GM12878 (cell line): ENCODE measurements around the gene MTF2. TPM values are rescaled to one million over a fixed set of nuclear protein-coding genes. Genes with fewer than 3 reads are reported as not detected.

Experiments used
- ATAC-seq: fragments of 200-7000 bp; cut with Tn5 transposase; 3 replicates; pipeline ENCODE4 v1.9.1; 2020; ENCODE audit warnings: mild to moderate bottlenecking, moderate library complexity
- BruUV-seq: library from RNA; stranded (reverse); fragments of 400-500 nt; replicated peaks from 2 replicates; lab custom pipeline; 2021; lab: Mats Ljungman, UMichigan
- CTCF ChIA-PET: fragments of 300-600 bp; sonication (Branson Sonifier 250); formaldehyde crosslinking; extraction: SDS; loops from one replicate; lab custom pipeline; 2021; ENCODE audit warnings: inconsistent platforms; lab: Yijun Ruan, JAX
- POLR2A ChIA-PET: fragments of 350-600 bp; formaldehyde crosslinking; extraction: SDS; loops from one replicate; lab custom pipeline; 2021; ENCODE audit warnings: inconsistent platforms; lab: Charles Lee
- RAD21 ChIA-PET: fragments of 300-600 bp; sonication (Branson Sonifier 250); formaldehyde crosslinking; loops from one replicate; lab custom pipeline; 2023; ENCODE audit warnings: antibody characterized with exemption; ENCODE audit not compliant: unreplicated experiment; lab: Charles Lee
- SMC1A ChIA-PET: fragments of 300-600 bp; sonication (Branson Sonifier 250); formaldehyde crosslinking; loops from one replicate; lab custom pipeline; 2023; ENCODE audit not compliant: unreplicated experiment, uncharacterized antibody; lab: Charles Lee
- DNase-seq: peaks from one replicate; pipeline ENCODE4 v3.0.0-alpha.2; 2011; ENCODE audit warnings: low read depth, low spot score
- FAIRE-seq: peaks from 3 replicates; lab custom pipeline; 2011; peaks lifted over from hg19 to GRCh38; lab: Jason Lieb, UNC
- H2AFZ ChIP-seq: 2 replicates; pipeline ENCODE4 v1.6.0; 2011; ENCODE audit warnings: low read depth, low read length, control low read depth; ENCODE audit not compliant: control insufficient read depth
- H3K27ac ChIP-seq: 2 replicates; pipeline ENCODE4 v1.5.1; 2011; ENCODE audit warnings: control low read depth; ENCODE audit not compliant: control insufficient read depth, insufficient read depth
- H3K27me3 ChIP-seq, 2 experiments: replicated peaks in 1 of 2; 2 replicates each; pipeline versions ENCODE4 v1.6.0 to v1.6.1; 2011; ENCODE audit warnings: low read length in 1 of 2; ENCODE audit not compliant: control insufficient read depth in 2 of 2, insufficient read depth in 2 of 2
- H3K36me3 ChIP-seq, 2 experiments: 2 replicates each; pipeline ENCODE4 v1.5.1; 2011; ENCODE audit warnings: low read length in 1 of 2; ENCODE audit not compliant: control insufficient read depth in 2 of 2, insufficient read depth in 2 of 2
- H3K4me1 ChIP-seq: 2 replicates; pipeline ENCODE4 v1.6.1; 2011; ENCODE audit warnings: mild to moderate bottlenecking, low read length, moderate library complexity, mixed read lengths; ENCODE audit not compliant: control insufficient read depth, insufficient read depth
- H3K4me2 ChIP-seq: 2 replicates; pipeline ENCODE4 v1.6.0; 2011; ENCODE audit warnings: control low read depth; ENCODE audit not compliant: control insufficient read depth, insufficient read depth
- H3K4me3 ChIP-seq: fragments of 200-600 bp; sonication (generic); 2 replicates; pipeline ENCODE4 v1.5.1; 2016
- H3K79me2 ChIP-seq: 2 replicates; pipeline ENCODE4 v1.6.0; 2011; ENCODE audit warnings: low read length; ENCODE audit not compliant: control insufficient read depth, insufficient read depth
- H3K9ac ChIP-seq: 2 replicates; pipeline ENCODE4 v1.8.0; 2011; ENCODE audit warnings: low read length, control low read depth, mixed read lengths; ENCODE audit not compliant: control insufficient read depth, insufficient read depth
- H3K9me3 ChIP-seq: replicated peaks from 3 replicates; pipeline ENCODE4 v1.5.1; 2011; ENCODE audit warnings: mild to moderate bottlenecking, low read length; ENCODE audit not compliant: control insufficient read depth, insufficient read depth
- H4K20me1 ChIP-seq: 2 replicates; pipeline ENCODE4 v1.6.0; 2011; ENCODE audit not compliant: control insufficient read depth, insufficient read depth
- CHD4 ChIP-seq: fragments of 200-600 bp; sonication (generic); IDR thresholded peaks from 2 replicates; pipeline ENCODE4 v1.6.1; 2016; ENCODE audit warnings: mild to moderate bottlenecking
- CTCF ChIP-seq, 3 experiments: IDR thresholded peaks in 2 of 3; conservative IDR thresholded peaks in 1 of 3; 2 replicates each; pipeline ENCODE4 v1.5.1; 2011; ENCODE audit warnings: low read depth in 3 of 3, low read length in 3 of 3, mild to moderate bottlenecking in 3 of 3, control low read depth in 2 of 3, moderate library complexity in 2 of 3, inconsistent platforms in 1 of 3, mixed read lengths in 1 of 3; ENCODE audit not compliant: control insufficient read depth in 2 of 3, insufficient read depth in 1 of 3; ENCODE audit errors: extremely low read depth in 1 of 3
- NKRF ChIP-seq: fragments of 450-650 bp; conservative IDR thresholded peaks from 2 replicates; pipeline ENCODE4 v1.6.1; 2017; ENCODE audit warnings: mild to moderate bottlenecking, moderate library complexity
- NR2C1 ChIP-seq: fragments of 450-650 bp; IDR thresholded peaks from 2 replicates; pipeline ENCODE4 v1.6.1; 2017; ENCODE audit warnings: antibody characterized with exemption, mild to moderate bottlenecking, moderate library complexity
- POLR2AphosphoS5 ChIP-seq: IDR thresholded peaks from 2 replicates; pipeline ENCODE4 v1.6.1; 2011; ENCODE audit warnings: mild to moderate bottlenecking, low read length, inconsistent platforms
- TAF1 ChIP-seq: IDR thresholded peaks from 2 replicates; pipeline ENCODE4 v1.6.1; 2011; ENCODE audit warnings: mild to moderate bottlenecking, low read depth, low read length, borderline replicate concordance
- in situ Hi-C: fragments of 300-500 bp; cut with MboI; formaldehyde crosslinking; loops from 9 replicates; pipeline ENCODE4 v1.14.3; 2018; ENCODE audit warnings: mixed read lengths
- intact Hi-C: fragments of 100-400 bp; cut with micrococcal nuclease; formaldehyde crosslinking; loops from one replicate; pipeline ENCODE4 v1.14.2; 2022; ENCODE audit not compliant: unreplicated experiment
- polyA plus RNA-seq, 11 experiments: library from polyadenylated mRNA; depleted of rRNA in 4 of 11; unstranded in 6 of 11; stranded (reverse) in 5 of 11; fragments of >200 nt; fragmentation: Nextera tagmentation in 4 of 11; fragmentation: Illumina TruSeq in 1 of 11; extraction: Ambion mirVana in 4 of 11; extraction: Trizol in 1 of 11; gene quantifications; 1 replicate in 1 of 11; 2 replicates in 10 of 11; pipeline versions ENCODE4 v1.2.1 to v1.2.3, GENCODE V29; 2011 to 2016; ENCODE audit warnings: inconsistent platforms in 2 of 11, missing spikeins in 2 of 11, low read depth in 1 of 11
- total RNA-seq, 4 experiments: library from RNA; depleted of rRNA in 3 of 4; stranded (reverse); fragments of >200 nt in 3 of 4; fragmentation: Illumina TruSeq in 1 of 4; extraction: Trizol in 1 of 4; gene quantifications; 2 replicates each; pipeline versions ENCODE4 v1.2.1 to v1.2.3, GENCODE V29; 2013 to 2021

The MTF2 gene
- total and polyA plus RNA-seq, 10 of the 15 experiments (the other 5 are each of a cell fraction or from before 2014, with no cell fraction given): 22.6 to 74.9 (median 42.8) TPM

GRCh38 chr1:93111561-93111960, 32.5 kb downstream of the MTF2 start:
- no peaks in the 10 kb centered on the region for H4K20me1 ChIP-seq
- no peak for FAIRE-seq

More at GRCh38 chr1:93111561-93111960, 32.5 kb downstream of the MTF2 start:
- CTCF ChIA-PET: interaction anchor here (1.0 kb wide), 1 partner anchor 14 kb away, joined by 3 read pairs; no protein-coding TSS in a partner anchor
- POLR2A ChIA-PET: no interaction called here
- RAD21 ChIA-PET: no interaction called here
- Histone ChIP-seq H3K9me3 (peaks cover 12% of the 10 kb centered on the region), H3K9ac (no peak overlapping the region), H2AFZ (no peak overlapping the region), H3K4me1 (peaks cover 5% of the 10 kb centered on the region; the same call in 1 of the 2 replicates), H3K36me3 (peaks cover 1 to 20% of the 10 kb centered on the region in 2 experiments), H3K4me3 (no peak overlapping the region), H3K27me3 (no peaks in the 10 kb centered on the region), H3K27ac (no peak overlapping the region), H3K4me2 (no peak overlapping the region), H3K79me2 (peaks cover 37% of the 10 kb centered on the region)
- TF ChIP-seq CHD4: no peak
- no peak for TF ChIP-seq NKRF
- TF ChIP-seq TAF1: no peak
- TF ChIP-seq CTCF (IDR thresholded peaks at IDR 0.05 in 2 of 3, conservative IDR thresholded peaks at IDR 0.05 in 1 of 3; ENCODE audit: control insufficient read depth in 2 of 3, extremely low read depth in 1 of 3, insufficient read depth in 1 of 3, low read depth in 3 of 3, low read length in 3 of 3): no peak
- no peak for TF ChIP-seq POLR2AphosphoS5
- TF ChIP-seq NR2C1: no peak
- no peak for DNase-seq
- SMC1A ChIA-PET: interaction anchor here (0.5 to 1.2 kb wide), 3 partner anchors 32 to 1602 kb away, joined by 3 read pairs; no protein-coding TSS in a partner anchor
- intact Hi-C loops (no loop called here), in situ Hi-C loops (no loop called here)
- no TSS peak for BruUV-seq
- ATAC-seq: no peak
